ENCODE data around the gene F10. TPM values are rescaled to one million over a fixed set of nuclear protein-coding genes. Genes with fewer than 3 reads are reported as not detected.
"Not testable (repeated sequence)": the region's sequence is repeated elsewhere in the genome, so short reads cannot be mapped to it uniquely, and the experiment has no call there.

F10 gene
- total and polyA plus RNA-seq, 12 donors: 4.4 to 81.8 (median 12.6) TPM

DNA sequence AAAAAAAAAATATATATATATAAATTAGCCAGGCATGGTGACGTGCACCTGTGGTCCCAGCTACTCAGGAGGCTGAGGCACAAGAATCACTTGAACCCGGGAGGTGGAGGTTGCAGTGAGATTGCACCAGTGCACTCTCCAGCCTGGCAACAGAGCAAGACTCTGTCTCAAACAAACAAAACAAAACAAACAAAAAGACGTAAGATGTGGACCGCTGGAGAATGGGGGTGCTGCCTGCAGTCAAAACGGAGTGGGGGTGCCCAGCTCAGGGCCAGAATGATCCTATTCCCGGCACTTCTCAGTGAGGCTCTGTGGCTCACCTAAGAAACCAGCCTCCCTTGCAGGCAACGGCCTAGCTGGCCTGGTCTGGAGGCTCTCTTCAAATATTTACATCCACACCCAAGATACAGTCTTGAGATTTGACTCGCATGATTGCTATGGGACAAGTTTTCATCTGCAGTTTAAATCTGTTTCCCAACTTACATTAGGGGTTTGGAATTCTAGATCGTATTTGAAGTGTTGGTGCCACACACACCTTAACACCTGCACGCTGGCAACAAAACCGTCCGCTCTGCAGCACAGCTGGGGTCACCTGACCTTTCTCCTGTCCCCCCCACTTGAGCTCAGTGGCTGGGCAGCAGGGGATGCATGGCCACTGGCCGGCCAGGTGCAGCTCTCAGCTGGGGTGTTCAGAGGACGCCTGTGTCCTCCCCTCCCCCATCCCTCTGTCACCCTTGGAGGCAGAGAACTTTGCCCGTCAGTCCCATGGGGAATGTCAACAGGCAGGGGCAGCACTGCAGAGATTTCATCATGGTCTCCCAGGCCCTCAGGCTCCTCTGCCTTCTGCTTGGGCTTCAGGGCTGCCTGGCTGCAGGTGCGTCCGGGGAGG lies 17.3 kb upstream of the F10 start, which contains the start of gene F7:
Gene F7, plus strand, starts transcription at position 760 of the 889 bp plus-strand sequence. Its CDS starts 51 bp downstream, at position 811.
- WGBS, 4 donors: 72 to 78% (median 75%) methylated on average over 16 to 17 of the region's 17 CpGs
- DNase-seq: no peak
- Histone ChIP-seq H3K4me1 (replicated peaks in 1 of 2) (peaks cover 0 to 3% of the 10 kb centered on the region in 2 donors), H3K36me3 (replicated peaks in 1 of 2) (no peaks in the 10 kb centered on the region), H3K4me3 (no peak within 1 kb of the TSS), H3K9me3 (replicated peaks in 1 of 3) (no peaks in the 10 kb centered on the region), H3K27me3 (peaks cover 17% of the 10 kb centered on the region), H3K27ac (no peak within 1 kb of the TSS)
- TF ChIP-seq, protein P1, sequence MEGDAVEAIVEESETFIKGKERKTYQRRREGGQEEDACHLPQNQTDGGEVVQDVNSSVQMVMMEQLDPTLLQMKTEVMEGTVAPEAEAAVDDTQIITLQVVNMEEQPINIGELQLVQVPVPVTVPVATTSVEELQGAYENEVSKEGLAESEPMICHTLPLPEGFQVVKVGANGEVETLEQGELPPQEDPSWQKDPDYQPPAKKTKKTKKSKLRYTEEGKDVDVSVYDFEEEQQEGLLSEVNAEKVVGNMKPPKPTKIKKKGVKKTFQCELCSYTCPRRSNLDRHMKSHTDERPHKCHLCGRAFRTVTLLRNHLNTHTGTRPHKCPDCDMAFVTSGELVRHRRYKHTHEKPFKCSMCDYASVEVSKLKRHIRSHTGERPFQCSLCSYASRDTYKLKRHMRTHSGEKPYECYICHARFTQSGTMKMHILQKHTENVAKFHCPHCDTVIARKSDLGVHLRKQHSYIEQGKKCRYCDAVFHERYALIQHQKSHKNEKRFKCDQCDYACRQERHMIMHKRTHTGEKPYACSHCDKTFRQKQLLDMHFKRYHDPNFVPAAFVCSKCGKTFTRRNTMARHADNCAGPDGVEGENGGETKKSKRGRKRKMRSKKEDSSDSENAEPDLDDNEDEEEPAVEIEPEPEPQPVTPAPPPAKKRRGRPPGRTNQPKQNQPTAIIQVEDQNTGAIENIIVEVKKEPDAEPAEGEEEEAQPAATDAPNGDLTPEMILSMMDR (IDR thresholded peaks at IDR 0.05): no peak
- TF ChIP-seq POLR2A (IDR thresholded peaks at IDR 0.05): no peak
- intact Hi-C loops (cut with DNase I): no loop called here

DNA sequence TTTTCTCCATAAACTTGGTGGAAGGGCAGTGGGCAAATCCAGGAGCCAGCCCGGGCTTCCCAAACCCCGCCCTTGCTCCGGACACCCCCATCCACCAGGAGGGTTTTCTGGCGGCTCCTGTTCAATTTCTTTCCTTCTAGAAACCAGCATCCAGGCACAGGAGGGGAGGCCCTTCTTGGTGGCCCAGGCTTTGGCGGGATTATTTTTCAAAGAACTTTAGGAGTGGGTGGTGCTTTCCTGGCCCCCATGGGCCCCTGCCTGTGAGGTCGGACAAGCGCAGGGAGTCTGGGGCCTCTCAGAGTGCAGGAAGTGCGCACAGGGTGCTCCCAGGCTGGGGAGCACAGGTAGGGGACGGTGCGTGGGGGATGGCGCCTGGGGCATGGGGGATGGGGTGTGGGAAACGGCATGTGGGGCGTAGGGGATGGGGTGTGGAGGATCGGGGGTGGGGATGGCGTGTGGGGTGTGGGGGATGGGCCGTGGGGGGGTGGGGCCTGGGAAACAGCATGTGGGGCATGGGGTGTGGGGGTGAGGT lies 16.6 kb upstream of the F10 start:
- no peak for DNase-seq
- intact Hi-C loops (cut with DNase I): no loop called here
- whole genome bisulfite sequencing, 4 donors: 53 to 78% (median 61%) methylated on average over 5 to 16 of the region's 16 CpGs
- Histone ChIP-seq H3K9me3 (replicated peaks in 1 of 3) (no peaks in the 10 kb centered on the region), H3K4me3 (no peak overlapping the region), H3K27ac (no peak overlapping the region), H3K36me3 (replicated peaks in 1 of 2) (no peaks in the 10 kb centered on the region), H3K27me3 (peaks cover 24% of the 10 kb centered on the region), H3K4me1 (replicated peaks in 1 of 2) (peaks cover 0 to 11% of the 10 kb centered on the region in 2 donors)
- TF ChIP-seq POLR2A (IDR thresholded peaks at IDR 0.05): no peak
- TF ChIP-seq, protein P1 (IDR thresholded peaks at IDR 0.05): no peak

- peaks cover 0 to 11% of the 10 kb centered on the region in 2 donors for H3K4me1 ChIP-seq (replicated peaks in 1 of 2)
- intact Hi-C loops (cut with DNase I): no loop called here
- TF ChIP-seq, protein P1 (IDR thresholded peaks at IDR 0.05): no peak
- TF ChIP-seq POLR2A (IDR thresholded peaks at IDR 0.05): no peak
- H3K9me3 ChIP-seq (replicated peaks in 1 of 3): no peaks in the 10 kb centered on the region
- H3K4me3 ChIP-seq: no peak overlapping the region
- H3K27me3 ChIP-seq: peaks cover 25% of the 10 kb centered on the region
- no peak overlapping the region for H3K27ac ChIP-seq
- WGBS, 4 donors: 66 to 73% (median 69%) methylated on average over 12 to 25 of the region's 25 CpGs
- H3K36me3 ChIP-seq (replicated peaks in 1 of 2): no peaks in the 10 kb centered on the region
- no peak for DNase-seq
Measured at GRCh38 chr13:113106711-113107351, 15.8 kb upstream of the F10 start.

- peaks cover 25% of the 10 kb centered on the region for H3K27me3 ChIP-seq
- H3K4me3 ChIP-seq; intact Hi-C loops (cut with DNase I): not testable (repeated sequence)
Measured at GRCh38 chr13:113108521-113108920, 14.1 kb upstream of the F10 start.

More at GRCh38 chr13:113108521-113108920, 14.1 kb upstream of the F10 start:
- 80 to 96% (median 94%) methylated on average over 1 to 22 of the region's 27 CpGs for WGBS, 4 donors
- not testable (repeated sequence) for DNase-seq; H3K27ac ChIP-seq; H3K36me3 ChIP-seq (replicated peaks in 1 of 2); H3K9me3 ChIP-seq (replicated peaks in 1 of 3)
- peaks cover 0 to 11% of the 10 kb centered on the region in 2 donors for H3K4me1 ChIP-seq (replicated peaks in 1 of 2)
